Liver (tissue), 3 donors: ENCODE data around the gene BTN3A1.

Experiments
- EGR1 ChIP-seq, 2 donors: IDR thresholded peaks; 2 replicates each; pipeline ENCODE4 v1.6.1; 2016 to 2018; ENCODE audit warnings: antibody characterized with exemption in 2 of 2, low read depth in 2 of 2
- FOXA2 ChIP-seq: IDR thresholded peaks from 2 replicates; pipeline ENCODE4 v1.6.1; 2016; ENCODE audit warnings: antibody characterized with exemption
- SP1 ChIP-seq: IDR thresholded peaks from 2 replicates; pipeline ENCODE4 v1.6.1; 2018; ENCODE audit warnings: antibody characterized with exemption, mild to moderate bottlenecking
- TAF1 ChIP-seq: conservative IDR thresholded peaks from 2 replicates; pipeline ENCODE4 v1.6.1; 2016; ENCODE audit warnings: antibody characterized with exemption, mild to moderate bottlenecking
- TF ChIP-seq, protein P1 (sequence below): fragments of 150-350 bp; IDR thresholded peaks from 2 replicates; pipeline ENCODE4 v1.5.1; 2017; ENCODE audit warnings: improper control_type of control experiment, low read depth, low read length; ENCODE audit not compliant: missing input control
- TF ChIP-seq, protein P2 (sequence below): IDR thresholded peaks from 2 replicates; pipeline ENCODE4 v1.6.1; 2016; ENCODE audit warnings: antibody characterized with exemption
- TF ChIP-seq, protein P3 (sequence below): IDR thresholded peaks from 2 replicates; pipeline ENCODE4 v1.6.1; 2016; ENCODE audit warnings: antibody characterized with exemption
- donor health status: healthy.
- donor health status: healthy.

DNA sequence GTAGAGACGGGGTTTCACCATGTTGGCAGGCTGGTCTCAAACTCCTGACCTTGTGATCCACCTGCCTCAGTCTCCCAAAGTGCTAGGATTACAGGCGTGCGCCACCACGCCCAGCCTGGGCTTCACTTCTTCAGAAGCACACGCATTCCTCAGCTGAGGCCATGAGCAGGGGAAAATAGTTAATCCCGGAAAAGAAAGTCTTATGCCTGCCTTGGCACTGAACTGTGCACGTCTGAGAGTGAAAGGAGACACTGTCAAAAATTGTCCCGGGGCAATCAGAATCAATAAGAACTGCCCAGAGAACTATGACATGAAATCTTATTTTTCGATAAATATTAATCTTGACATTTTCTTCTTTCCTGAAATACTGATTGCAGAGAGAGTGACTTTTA is 16.3 kb upstream of the BTN3A1 start:
- TF ChIP-seq, protein P1, sequence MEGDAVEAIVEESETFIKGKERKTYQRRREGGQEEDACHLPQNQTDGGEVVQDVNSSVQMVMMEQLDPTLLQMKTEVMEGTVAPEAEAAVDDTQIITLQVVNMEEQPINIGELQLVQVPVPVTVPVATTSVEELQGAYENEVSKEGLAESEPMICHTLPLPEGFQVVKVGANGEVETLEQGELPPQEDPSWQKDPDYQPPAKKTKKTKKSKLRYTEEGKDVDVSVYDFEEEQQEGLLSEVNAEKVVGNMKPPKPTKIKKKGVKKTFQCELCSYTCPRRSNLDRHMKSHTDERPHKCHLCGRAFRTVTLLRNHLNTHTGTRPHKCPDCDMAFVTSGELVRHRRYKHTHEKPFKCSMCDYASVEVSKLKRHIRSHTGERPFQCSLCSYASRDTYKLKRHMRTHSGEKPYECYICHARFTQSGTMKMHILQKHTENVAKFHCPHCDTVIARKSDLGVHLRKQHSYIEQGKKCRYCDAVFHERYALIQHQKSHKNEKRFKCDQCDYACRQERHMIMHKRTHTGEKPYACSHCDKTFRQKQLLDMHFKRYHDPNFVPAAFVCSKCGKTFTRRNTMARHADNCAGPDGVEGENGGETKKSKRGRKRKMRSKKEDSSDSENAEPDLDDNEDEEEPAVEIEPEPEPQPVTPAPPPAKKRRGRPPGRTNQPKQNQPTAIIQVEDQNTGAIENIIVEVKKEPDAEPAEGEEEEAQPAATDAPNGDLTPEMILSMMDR: no peak
- TF ChIP-seq TAF1 (no peak), SP1 (no peak), EGR1 (IDR thresholded peaks at IDR 0.05; ENCODE audit: low read depth in 2 of 2) (no peak), FOXA2 (no peak)
- TF ChIP-seq, protein P2, sequence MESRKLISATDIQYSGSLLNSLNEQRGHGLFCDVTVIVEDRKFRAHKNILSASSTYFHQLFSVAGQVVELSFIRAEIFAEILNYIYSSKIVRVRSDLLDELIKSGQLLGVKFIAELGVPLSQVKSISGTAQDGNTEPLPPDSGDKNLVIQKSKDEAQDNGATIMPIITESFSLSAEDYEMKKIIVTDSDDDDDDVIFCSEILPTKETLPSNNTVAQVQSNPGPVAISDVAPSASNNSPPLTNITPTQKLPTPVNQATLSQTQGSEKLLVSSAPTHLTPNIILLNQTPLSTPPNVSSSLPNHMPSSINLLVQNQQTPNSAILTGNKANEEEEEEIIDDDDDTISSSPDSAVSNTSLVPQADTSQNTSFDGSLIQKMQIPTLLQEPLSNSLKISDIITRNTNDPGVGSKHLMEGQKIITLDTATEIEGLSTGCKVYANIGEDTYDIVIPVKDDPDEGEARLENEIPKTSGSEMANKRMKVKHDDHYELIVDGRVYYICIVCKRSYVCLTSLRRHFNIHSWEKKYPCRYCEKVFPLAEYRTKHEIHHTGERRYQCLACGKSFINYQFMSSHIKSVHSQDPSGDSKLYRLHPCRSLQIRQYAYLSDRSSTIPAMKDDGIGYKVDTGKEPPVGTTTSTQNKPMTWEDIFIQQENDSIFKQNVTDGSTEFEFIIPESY: no peak
- TF ChIP-seq, protein P3, sequence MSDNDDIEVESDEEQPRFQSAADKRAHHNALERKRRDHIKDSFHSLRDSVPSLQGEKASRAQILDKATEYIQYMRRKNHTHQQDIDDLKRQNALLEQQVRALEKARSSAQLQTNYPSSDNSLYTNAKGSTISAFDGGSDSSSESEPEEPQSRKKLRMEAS: no peak
